Measurements from ENCODE around the gene WDR18.
A peak's percentile ranks its signal among the peaks of the same experiment; 100 is the strongest.
"Not testable (repeated sequence)": the region's sequence is repeated elsewhere in the genome, so short reads cannot be mapped to it uniquely, and the experiment has no call there.

Gene WDR18

GRCh38 chr19:1019980-1020867, 36.1 kb downstream of the WDR18 start:
- DNase-seq (ENCODE audit: low spot score): peak; percentile 41

GRCh38 chr19:1020868-1021425, 36.8 kb downstream of the WDR18 start, which contains the start of gene TMEM259:
Gene TMEM259, minus strand, starts transcription at chr19:1021123. Its CDS starts 127 bp downstream, at chr19:1020996.
- peak; percentile 96 for DNase-seq (ENCODE audit: low spot score)

GRCh38 chr19:1023883-1024188, 39.7 kb downstream of the WDR18 start:
- DNase-seq (ENCODE audit: low spot score): not testable (repeated sequence)

GRCh38 chr19:1025080-1025479, 40.9 kb downstream of the WDR18 start:
- not testable (repeated sequence) for DNase-seq (ENCODE audit: low spot score)

- DNase-seq (ENCODE audit: low spot score): peak; percentile 79
Measured at GRCh38 chr19:1025960-1026782, 42.0 kb downstream of the WDR18 start, which contains the start of gene CNN2. Gene CNN2, plus strand, starts transcription at chr19:1026608. Its CDS starts 54 bp downstream, at chr19:1026662.

GRCh38 chr19:1026783-1027649, 42.9 kb downstream of the WDR18 start:
- DNase-seq (ENCODE audit: low spot score): peak; percentile 55

- DNase-seq (ENCODE audit: low spot score): no peak
Measured at GRCh38 chr19:1027650-1028061, 43.5 kb downstream of the WDR18 start.

- peak; percentile 61 for DNase-seq (ENCODE audit: low spot score)
Measured at GRCh38 chr19:1028062-1028926, 44.1 kb downstream of the WDR18 start.

- DNase-seq (ENCODE audit: low spot score): no peak
Measured at GRCh38 chr19:1032264-1032867, 48.2 kb downstream of the WDR18 start.

- DNase-seq (ENCODE audit: low spot score): no peak
Measured at GRCh38 chr19:1035998-1036621, 52.0 kb downstream of the WDR18 start.

GRCh38 chr19:1037621-1038064, 53.5 kb downstream of the WDR18 start:
- DNase-seq (ENCODE audit: low spot score): no peak

- peak; percentile 29 for DNase-seq (ENCODE audit: low spot score)
Measured at GRCh38 chr19:1038978-1039645, 55.0 kb downstream of the WDR18 start.

GRCh38 chr19:1039646-1040475, 55.7 kb downstream of the WDR18 start, which contains the start of gene ABCA7:
Gene ABCA7, plus strand, starts transcription at chr19:1040107. Its CDS starts 1,255 bp downstream, at chr19:1041362.
- peak; percentile 98 for DNase-seq (ENCODE audit: low spot score)

GRCh38 chr19:1040476-1041271, 56.5 kb downstream of the WDR18 start:
- peak; percentile 93 for DNase-seq (ENCODE audit: low spot score)

GRCh38 chr19:1041272-1041834, 57.2 kb downstream of the WDR18 start:
- DNase-seq (ENCODE audit: low spot score): no peak

- DNase-seq (ENCODE audit: low spot score): no peak
Measured at GRCh38 chr19:1041835-1042685, 57.9 kb downstream of the WDR18 start.

Measured in RKO (cell line).